Stimulated activated CD4-positive, alpha-beta T cell treated with anti-CD3 and anti-CD28 coated beads, Interleukin-1b, Interleukin-23, amount 100 ng/mL, for 48 hours (primary cell): ENCODE data around the gene GPR27.

ENCODE experiments used
- DNase-seq: peaks from one replicate; pipeline ENCODE4 v3.0.0-alpha.2; 2020

The GPR27 gene

DNA sequence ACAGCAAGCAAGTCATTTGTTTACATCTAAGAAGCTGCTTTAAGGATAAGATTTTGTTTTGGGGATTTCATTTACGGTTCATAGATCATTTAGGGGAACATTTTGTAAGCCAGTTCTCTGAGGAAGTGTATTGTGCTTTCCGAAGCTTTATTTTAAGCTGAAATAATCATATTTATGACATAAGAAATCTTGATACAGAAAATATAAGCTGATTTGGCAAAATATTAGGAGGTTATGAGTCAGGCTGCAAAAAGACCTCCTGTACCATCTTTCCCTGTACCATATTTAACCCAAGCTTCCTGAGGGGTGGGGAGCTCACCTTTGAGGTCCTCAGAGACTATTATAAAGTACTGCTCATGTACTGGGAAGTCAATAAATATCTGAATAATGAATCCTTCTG, 20.3 kb upstream of the GPR27 start:
- DNase-seq = no peak

DNA sequence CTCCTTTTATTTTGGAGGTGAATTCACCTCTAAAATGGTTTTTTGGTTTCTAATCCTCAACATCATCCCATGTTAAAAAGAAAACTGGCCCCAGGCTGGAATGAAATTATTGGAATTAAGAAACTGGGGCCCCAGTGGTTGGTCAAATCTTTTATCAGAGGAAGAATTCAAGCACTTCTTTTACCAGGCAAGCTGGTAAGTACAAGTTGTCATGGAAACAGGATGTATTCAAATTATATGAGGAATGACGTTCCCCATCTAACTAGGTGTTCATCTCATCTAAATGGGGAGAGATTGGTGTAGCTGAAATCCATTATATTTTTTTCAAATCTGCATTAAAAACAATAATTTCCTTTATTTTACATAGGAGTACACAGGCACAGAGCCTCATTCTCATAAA, 18.8 kb upstream of the GPR27 start:
- DNase-seq = no peak

DNA sequence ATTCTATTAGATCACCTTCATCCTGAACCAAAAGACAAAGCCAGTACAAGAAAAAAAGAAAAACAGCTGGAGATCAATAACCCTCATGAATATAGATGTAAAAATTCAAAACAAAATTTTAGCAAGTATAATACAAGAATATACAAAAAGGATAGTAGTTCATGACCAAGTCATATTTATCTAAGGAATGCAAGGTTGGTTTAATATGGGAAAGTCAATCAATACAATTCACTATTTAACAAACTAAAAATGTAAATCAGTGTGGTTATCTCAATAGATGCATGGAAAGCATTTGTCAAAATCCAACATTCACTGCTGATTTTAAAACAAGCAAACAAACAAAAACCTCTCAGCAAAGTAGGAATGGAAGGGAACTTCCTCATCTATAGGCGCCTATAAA, 11.0 kb upstream of the GPR27 start:
- no peak for DNase-seq

- no peak for DNase-seq
These were observed 8.9 kb upstream of the GPR27 start for GRCh38 chr3:71744738-71745137.

- DNase-seq = no peak
These were observed 2.1 kb upstream of the GPR27 start for GRCh38 chr3:71751602-71752001.

DNA sequence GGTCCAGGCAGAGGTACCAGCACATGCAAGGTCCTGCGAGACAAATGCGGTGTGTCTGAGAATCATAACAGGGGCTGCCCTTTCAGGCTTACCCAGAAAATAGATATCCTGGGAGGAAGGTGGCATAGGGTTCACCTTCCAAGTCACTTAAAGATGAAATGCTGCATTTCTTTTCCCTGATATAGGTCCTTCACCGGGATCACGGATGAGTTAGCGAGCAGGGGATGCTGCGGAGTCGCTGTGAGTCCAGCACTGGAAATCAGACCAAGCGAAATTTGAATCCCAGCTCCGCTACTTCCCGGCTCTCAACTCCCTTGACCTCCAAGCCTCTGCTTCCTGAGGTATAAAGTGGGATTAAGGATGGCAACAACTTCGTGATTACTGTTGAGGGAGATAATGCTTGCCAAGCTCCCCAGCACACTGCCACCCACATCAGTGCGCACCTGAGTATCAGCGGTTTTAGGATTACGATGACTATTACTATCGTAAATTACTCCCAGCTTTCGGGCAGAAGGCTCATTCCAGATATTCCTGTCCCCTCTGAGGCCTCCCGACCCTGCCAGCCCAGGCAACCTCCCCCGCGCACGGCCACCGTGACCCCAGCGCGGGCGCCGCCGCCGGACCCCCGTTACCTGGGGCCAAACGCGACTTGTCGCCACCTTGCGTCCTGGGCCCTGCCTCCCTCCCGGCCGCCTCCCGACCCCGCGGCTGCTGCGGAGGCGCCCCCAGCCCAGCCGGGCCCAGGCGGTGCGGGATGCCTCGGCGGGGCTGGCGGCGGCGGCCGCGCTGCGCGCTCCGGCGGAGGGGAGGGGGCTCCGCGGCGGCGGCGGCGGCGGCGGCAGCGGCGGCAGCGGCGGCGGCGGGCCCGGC, 589 bp upstream of the GPR27 start:
- no peak for DNase-seq

- no peak for DNase-seq
These were observed 1.1 kb downstream of the GPR27 start for GRCh38 chr3:71754610-71755253.

- no peak for DNase-seq
These were observed 4.4 kb downstream of the GPR27 start for GRCh38 chr3:71758091-71758490.

GRCh38 chr3:71759401-71759800, 5.7 kb downstream of the GPR27 start:
- no peak for DNase-seq

GRCh38 chr3:71760140-71760539, 6.5 kb downstream of the GPR27 start:
- DNase-seq = no peak

GRCh38 chr3:71763426-71763825, 9.8 kb downstream of the GPR27 start:
- no peak for DNase-seq

DNA sequence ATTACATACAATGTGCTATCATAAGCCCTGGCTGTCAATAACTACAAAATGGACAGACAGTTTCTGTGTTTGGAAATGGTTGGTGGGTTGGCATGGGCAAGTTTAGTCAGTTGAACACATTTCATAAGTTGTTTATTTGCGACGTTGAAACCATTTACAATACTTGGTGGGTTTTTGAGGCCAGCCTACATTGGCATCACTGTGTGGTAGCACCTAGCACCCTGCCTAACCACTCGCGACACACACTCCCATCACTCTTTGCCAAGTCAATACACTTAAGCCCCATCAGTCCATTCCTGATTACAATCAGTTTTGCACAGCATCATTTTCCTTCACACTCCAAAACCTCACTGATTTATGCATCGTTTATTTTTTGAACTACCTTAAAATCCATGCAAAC, 17.5 kb downstream of the GPR27 start:
- no peak for DNase-seq

- DNase-seq = no peak
These were observed 18.2 kb downstream of the GPR27 start for GRCh38 chr3:71771884-71772283.

- no peak for DNase-seq
These were observed 22.9 kb downstream of the GPR27 start for GRCh38 chr3:71776538-71776937.

- no peak for DNase-seq
These were observed 24.7 kb downstream of the GPR27 start for GRCh38 chr3:71778353-71778752.

GRCh38 chr3:71779674-71780377, 26.2 kb downstream of the GPR27 start:
- DNase-seq = no peak

DNA sequence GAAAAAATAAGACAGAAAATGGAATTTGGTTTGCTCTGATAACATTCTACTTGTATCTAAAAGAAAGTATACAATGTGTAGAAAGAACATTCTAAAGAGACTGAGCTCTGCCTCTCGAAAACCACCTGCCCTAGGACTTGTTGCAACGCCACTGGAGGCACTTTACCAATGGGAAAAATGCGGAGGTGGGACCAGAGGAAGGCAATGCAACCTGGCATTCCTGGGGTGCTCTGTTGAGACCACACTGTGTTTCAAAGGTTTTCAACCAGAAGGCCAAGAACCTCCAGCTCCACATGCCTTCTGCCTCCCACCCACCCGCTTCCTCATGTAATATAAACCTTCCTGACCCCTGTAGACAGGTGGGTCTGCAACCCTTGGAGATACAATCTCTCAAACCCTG, 26.8 kb downstream of the GPR27 start:
- DNase-seq = no peak

DNA sequence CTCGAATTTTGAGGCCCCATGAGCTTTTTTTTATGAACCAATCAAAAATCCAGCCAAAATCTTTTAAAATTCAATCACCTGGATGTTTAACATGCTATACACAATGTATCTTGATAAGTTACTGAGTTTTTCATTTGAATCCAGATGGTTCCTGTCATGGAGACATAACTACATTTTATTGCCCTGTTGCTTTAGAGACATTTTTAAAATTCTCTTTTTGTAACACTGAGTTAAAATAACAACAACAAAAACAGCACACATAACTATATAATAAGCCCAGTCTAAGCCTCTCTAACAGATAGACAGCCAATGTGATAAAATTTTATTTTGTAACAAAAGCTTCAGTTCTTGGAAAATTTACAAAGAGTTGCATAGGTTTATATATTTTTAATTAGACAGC, 29.5 kb downstream of the GPR27 start:
- DNase-seq = no peak

- DNase-seq = no peak
These were observed 30.7 kb downstream of the GPR27 start for GRCh38 chr3:71784201-71784913.

- DNase-seq = peak; percentile 35
These were observed 31.4 kb downstream of the GPR27 start, which contains the start of gene PROK2 for GRCh38 chr3:71784914-71785531. PROK2 (minus strand) TSS chr3:71785148; CDS start chr3:71785052, 96 bp downstream.

DNA sequence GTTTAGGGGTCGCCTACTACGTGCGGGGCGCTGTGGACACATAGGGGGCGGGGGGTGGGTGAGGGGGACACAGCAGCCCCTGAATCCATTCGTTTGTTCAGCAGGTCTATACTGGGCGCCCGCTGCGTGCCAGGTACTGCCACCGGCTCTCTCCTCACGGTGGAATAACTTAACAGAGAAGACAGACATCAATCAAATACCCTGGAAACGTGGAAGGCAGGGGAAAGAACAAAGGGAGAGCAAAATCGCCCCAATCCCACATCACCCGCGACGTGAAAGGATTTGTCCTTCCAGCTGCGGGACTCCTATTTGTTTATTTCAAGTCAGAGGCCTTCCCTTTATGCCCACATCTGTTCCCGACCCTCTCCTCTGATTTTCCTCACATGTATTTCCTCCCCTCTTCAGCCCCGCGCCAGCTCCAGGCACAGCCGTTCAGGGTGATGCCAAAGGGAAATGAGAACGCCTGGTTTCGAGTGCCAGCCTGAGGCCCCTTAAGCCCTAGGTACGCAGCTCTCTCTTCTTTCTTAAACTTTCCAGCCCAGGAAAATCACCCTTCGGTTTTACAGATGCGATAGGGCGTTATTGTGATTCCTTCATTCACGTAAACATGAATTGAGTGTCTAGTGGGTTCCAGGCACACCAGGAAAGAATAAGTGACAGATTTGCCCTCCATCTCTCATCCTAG, 32.0 kb downstream of the GPR27 start:
- DNase-seq = no peak

DNA sequence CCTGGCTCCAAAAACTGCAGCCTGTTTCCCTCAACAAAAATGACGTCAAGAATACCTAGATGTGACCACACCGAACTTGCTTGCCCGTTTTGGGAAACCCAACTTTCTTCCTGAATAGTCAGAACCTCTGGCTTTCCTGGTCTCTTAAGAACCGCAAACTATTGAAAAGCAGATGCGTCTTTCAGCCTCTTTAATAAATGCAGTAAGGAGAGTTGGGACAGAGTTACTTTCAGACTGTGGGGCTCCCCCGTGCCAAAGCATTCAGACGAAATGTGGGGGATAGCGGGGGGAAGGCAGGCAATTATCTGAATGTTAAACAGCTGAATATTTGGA, 32.5 kb downstream of the GPR27 start:
- no peak for DNase-seq
